HUES64 (cell line): ENCODE measurements around the gene KLHL11. TPM values are rescaled to one million over a fixed set of nuclear protein-coding genes. Genes with fewer than 3 reads are reported as not detected.
A peak's percentile ranks its signal among the peaks of the same experiment; 100 is the strongest.

ENCODE experiments used
- H3K27ac ChIP-seq: 2 replicates; pipeline ENCODE4 v1.7.0; 2013; ENCODE audit warnings: low read depth, low read length, inconsistent platforms
- H3K27me3 ChIP-seq: 2 replicates; pipeline ENCODE4 v1.6.1; 2013; ENCODE audit warnings: mild to moderate bottlenecking, low read length; ENCODE audit not compliant: insufficient read depth
- H3K36me3 ChIP-seq: 2 replicates; pipeline ENCODE4 v1.6.1; 2013; ENCODE audit warnings: mild to moderate bottlenecking, low read length; ENCODE audit not compliant: insufficient read depth
- H3K4me1 ChIP-seq: 2 replicates; pipeline ENCODE4 v1.6.1; 2013; ENCODE audit warnings: mild to moderate bottlenecking, low read length, moderate library complexity; ENCODE audit not compliant: insufficient read depth
- H3K4me3 ChIP-seq: 2 replicates; pipeline ENCODE4 v1.5.1; 2013; ENCODE audit warnings: mild to moderate bottlenecking, low read length, moderate library complexity
- H3K9ac ChIP-seq: 2 replicates; pipeline ENCODE4 v1.6.1; 2013; ENCODE audit warnings: mild to moderate bottlenecking, low read depth, low read length
- H3K9me3 ChIP-seq: 2 replicates; pipeline ENCODE4 v1.6.1; 2013; ENCODE audit warnings: low read depth, low read length; ENCODE audit not compliant: insufficient read depth
- WGBS: fragments of 150-250, 120-280 bp; methylation state at CpG from one replicate; pipeline ENCODE4 v1.1.7; 2013; ENCODE audit warnings: missing lambda C conversion rate; 5-methylcytosine and 5-hydroxymethylcytosine counted together
- polyA plus RNA-seq, 2 experiments: library from polyadenylated mRNA; stranded (reverse); fragments of 50-300 nt; gene quantifications; one replicate each; pipeline ENCODE4 v1.2.3, GENCODE V29; 2013

KLHL11 gene, protein sequence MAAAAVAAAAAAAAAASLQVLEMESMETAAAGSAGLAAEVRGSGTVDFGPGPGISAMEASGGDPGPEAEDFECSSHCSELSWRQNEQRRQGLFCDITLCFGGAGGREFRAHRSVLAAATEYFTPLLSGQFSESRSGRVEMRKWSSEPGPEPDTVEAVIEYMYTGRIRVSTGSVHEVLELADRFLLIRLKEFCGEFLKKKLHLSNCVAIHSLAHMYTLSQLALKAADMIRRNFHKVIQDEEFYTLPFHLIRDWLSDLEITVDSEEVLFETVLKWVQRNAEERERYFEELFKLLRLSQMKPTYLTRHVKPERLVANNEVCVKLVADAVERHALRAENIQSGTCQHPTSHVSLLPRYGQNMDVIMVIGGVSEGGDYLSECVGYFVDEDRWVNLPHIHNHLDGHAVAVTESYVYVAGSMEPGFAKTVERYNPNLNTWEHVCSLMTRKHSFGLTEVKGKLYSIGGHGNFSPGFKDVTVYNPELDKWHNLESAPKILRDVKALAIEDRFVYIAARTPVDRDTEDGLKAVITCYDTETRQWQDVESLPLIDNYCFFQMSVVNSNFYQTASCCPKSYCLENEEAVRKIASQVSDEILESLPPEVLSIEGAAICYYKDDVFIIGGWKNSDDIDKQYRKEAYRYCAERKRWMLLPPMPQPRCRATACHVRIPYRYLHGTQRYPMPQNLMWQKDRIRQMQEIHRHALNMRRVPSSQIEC
- 4.4 TPM for polyA plus RNA-seq (2013, experiment 1 of 2)
- polyA plus RNA-seq (2013, experiment 2 of 2) = 3.2 TPM

DNA sequence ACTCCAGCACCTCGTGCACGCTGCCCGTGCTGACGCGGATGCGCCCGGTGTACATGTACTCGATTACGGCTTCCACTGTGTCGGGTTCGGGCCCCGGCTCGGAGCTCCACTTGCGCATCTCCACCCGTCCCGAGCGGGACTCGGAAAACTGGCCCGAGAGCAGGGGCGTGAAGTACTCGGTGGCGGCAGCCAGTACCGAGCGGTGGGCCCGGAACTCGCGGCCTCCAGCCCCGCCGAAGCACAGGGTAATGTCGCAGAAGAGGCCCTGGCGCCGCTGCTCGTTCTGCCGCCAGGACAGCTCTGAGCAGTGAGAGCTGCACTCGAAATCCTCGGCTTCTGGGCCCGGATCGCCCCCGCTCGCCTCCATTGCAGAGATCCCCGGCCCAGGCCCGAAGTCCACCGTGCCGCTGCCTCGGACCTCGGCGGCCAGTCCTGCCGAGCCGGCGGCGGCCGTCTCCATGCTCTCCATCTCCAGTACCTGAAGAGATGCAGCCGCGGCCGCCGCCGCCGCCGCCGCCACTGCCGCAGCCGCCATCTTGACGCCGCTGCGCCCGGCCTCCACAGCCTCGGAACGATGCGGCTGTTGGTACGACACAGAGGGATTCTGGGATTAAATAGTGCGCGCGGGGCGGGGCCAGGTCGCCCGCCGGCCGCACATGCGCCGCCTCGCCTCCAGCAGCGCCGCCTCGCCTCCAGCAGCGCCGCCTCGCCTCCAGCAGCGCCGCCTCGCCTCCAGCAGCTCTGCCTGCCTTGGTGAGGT, at the start of gene KLHL11:
KLHL11 (minus strand) TSS at position 588 of the 760 bp plus-strand sequence; CDS start at position 535, 53 bp downstream.
- under 1% methylated on average over 90 of the region's 90 CpGs for WGBS

DNA sequence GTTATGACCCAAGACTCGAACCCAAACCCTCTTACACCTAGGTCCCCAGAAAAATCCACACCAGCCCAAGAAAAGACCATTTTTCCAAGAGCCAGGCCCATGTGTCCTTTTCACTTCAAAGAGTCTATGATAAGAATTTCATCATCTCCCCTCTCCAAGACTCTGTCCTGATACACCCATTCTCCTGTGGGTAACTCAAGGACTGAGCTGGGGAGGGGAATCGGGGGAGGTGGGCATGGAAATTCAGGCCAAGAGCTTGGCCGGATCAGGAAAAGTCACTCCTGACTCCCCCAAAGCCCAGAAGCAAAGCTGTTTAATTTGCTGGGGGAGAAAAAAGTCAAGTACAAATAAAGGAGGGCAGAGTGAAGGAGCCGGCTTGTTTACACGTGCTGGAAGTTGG, 49.8 kb upstream of the KLHL11 start:
- peaks cover 37% of the 10 kb centered on the region for H3K4me1 ChIP-seq
- no peak overlapping the region for H3K9ac ChIP-seq
- H3K9me3 ChIP-seq = no peaks in the 10 kb centered on the region
- H3K27me3 ChIP-seq = no peaks in the 10 kb centered on the region
- peaks cover 51% of the 10 kb centered on the region for H3K36me3 ChIP-seq
- WGBS = 94% methylated on average over 5 of the region's 5 CpGs
- H3K27ac ChIP-seq = 0 out of 2 replicates have a peak overlapping the region, but pooled peaks have one; percentile 18
- H3K4me3 ChIP-seq = peak overlapping the region; percentile 29; the same call in 1 of the 2 replicates

More for the DNA sequence above, at the start of gene KLHL11:
- Histone ChIP-seq H3K27me3 (no peaks in the 10 kb centered on the region), H3K9ac (peak within 1 kb of the TSS; percentile 94), H3K27ac (peak within 1 kb of the TSS; percentile 82), H3K36me3 (peaks cover 33% of the 10 kb centered on the region), H3K4me3 (peak within 1 kb of the TSS; percentile 92), H3K4me1 (peaks cover 31% of the 10 kb centered on the region), H3K9me3 (no peaks in the 10 kb centered on the region)

DNA sequence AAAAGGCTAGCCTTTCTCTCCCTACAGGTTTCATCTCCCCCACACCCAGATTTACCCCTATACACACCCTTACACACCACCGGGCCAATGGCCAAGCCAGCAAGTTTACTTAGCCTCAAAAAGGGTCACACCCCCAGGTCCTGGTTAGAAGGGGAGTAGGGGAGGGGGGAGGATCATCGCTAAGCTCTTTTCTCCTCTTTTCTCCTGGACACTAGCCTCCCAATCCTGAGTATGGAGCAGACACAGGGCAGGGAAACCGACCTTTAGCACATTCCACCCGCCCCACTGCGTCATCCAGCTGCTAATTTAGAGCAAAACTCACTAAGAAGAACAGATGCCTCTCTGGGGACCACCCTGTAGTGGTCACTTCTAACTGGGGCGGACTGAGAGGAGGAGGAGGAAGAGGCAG, 49.1 kb upstream of the KLHL11 start:
- Histone ChIP-seq H3K27me3 (no peaks in the 10 kb centered on the region), H3K4me3 (no peak overlapping the region), H3K36me3 (peaks cover 58% of the 10 kb centered on the region), H3K9me3 (no peaks in the 10 kb centered on the region), H3K27ac (no peak overlapping the region), H3K4me1 (peaks cover 32% of the 10 kb centered on the region), H3K9ac (no peak overlapping the region)
- 75% methylated on average over 4 of the region's 6 CpGs for WGBS

DNA sequence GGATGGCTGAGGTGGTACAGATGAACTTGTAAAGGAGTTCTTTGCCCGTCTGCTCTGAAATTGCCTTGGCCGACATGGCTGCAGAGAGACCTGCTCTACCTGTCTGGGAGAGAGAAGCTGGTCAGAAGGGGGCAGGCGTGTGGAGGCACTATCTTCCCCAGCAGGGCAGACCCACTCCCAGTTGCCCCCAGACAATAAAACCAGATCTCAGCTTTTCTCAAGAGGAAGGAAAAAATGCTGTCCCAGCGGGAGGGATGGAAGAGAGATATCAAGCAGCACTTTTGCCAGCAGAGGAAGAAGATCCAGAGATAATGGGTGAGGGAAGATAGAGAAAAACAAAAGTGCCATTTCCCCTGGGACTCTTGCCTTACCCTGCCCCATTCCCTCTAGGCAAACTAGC, 48.6 kb upstream of the KLHL11 start:
- no peaks in the 10 kb centered on the region for H3K27me3 ChIP-seq
- no peak overlapping the region for H3K27ac ChIP-seq
- WGBS = 80% methylated on average over 4 of the region's 4 CpGs
- H3K4me1 ChIP-seq = peaks cover 32% of the 10 kb centered on the region
- H3K4me3 ChIP-seq = no peak overlapping the region
- peaks cover 63% of the 10 kb centered on the region for H3K36me3 ChIP-seq
- H3K9me3 ChIP-seq = no peaks in the 10 kb centered on the region
- no peak overlapping the region for H3K9ac ChIP-seq

DNA sequence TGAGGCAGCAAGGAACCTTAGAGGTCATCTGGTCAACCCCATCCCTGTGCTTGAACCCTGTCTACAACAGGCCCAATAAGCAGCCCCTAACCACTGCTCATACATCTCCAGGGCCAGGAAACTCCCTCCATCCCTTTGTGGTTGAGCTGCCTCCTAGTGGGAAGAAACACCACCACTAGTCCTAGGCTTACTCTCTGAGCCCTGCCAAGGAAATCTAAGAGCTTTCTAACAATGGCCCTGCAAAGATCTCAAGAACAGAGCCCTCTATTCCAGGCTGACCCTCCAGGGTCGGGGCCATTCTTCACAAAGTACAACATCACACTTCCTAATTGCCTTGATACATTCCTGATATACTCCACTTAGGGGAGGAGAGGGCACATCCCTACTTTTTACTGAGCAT, 47.7 kb upstream of the KLHL11 start:
- peaks cover 32% of the 10 kb centered on the region for H3K4me1 ChIP-seq
- no peaks in the 10 kb centered on the region for H3K9me3 ChIP-seq
- H3K9ac ChIP-seq = no peak overlapping the region
- peaks cover 72% of the 10 kb centered on the region for H3K36me3 ChIP-seq
- WGBS = 97% methylated on average over 1 of the region's 1 CpG
- H3K27ac ChIP-seq = no peak overlapping the region
- no peak overlapping the region for H3K4me3 ChIP-seq
- no peaks in the 10 kb centered on the region for H3K27me3 ChIP-seq

DNA sequence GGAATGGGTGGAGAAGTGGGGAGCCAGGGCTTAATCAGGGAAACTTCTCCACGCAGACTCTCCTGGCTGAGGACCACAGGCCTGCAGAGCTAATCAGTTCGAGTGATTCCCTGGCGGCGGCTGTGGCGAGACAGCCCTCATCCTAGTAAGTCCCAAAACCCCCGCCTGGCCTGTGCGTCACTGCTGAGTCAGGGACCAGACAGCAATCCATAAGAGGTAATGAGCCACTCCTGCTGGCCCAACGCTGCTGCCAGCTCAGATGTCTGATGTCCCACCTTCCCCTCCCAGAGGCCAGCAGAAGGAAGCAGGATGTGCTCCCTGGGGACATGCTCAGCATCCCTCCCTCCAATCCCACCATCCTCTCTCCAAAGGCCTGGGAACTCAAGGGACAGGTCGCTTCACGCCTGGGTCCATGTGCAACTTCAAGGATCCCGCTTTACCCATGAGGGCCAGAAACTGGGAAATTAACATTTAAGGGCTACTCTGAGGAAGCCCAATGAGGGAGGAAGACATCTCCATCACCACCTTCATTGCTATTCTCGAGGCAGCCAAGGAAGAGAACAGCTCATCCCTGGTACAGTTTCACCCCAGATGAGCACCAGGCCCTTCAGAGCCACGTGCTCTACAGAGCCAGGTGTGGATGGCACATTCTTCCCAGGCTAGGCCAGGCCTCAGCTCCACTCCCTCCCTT, 45.6 kb upstream of the KLHL11 start:
- H3K9ac ChIP-seq = no peak overlapping the region
- H3K9me3 ChIP-seq = no peaks in the 10 kb centered on the region
- no peaks in the 10 kb centered on the region for H3K27me3 ChIP-seq
- 96% methylated on average over 13 of the region's 13 CpGs for WGBS
- H3K36me3 ChIP-seq = peaks cover 91% of the 10 kb centered on the region
- H3K4me1 ChIP-seq = peaks cover 16% of the 10 kb centered on the region
- no peak overlapping the region for H3K4me3 ChIP-seq
- no peak overlapping the region for H3K27ac ChIP-seq

DNA sequence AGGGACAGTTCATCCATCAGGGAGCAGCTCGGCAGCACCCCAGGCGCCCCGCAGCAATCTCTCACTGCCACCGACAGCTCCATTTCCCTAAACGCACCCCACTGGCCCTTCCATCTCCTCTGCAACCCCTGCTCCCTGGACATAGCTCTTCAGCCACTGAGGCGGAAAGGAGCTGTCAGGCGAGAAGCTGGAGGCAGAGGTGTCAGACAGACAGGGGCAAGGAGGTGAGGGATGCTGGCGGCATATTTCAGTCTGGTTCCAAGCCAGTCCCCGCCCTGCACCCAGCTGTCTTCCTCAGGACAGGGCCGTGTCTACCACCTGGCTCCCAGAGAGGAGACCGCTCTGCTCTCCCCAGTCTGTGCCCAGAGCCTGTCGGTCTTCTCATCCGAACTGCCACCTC, 43.9 kb upstream of the KLHL11 start:
- no peak overlapping the region for H3K27ac ChIP-seq
- H3K36me3 ChIP-seq = peaks cover 100% of the 10 kb centered on the region
- no peak overlapping the region for H3K4me3 ChIP-seq
- H3K9ac ChIP-seq = no peak overlapping the region
- no peaks in the 10 kb centered on the region for H3K27me3 ChIP-seq
- no peaks in the 10 kb centered on the region for H3K4me1 ChIP-seq
- no peaks in the 10 kb centered on the region for H3K9me3 ChIP-seq
- WGBS = 95% methylated on average over 13 of the region's 13 CpGs

DNA sequence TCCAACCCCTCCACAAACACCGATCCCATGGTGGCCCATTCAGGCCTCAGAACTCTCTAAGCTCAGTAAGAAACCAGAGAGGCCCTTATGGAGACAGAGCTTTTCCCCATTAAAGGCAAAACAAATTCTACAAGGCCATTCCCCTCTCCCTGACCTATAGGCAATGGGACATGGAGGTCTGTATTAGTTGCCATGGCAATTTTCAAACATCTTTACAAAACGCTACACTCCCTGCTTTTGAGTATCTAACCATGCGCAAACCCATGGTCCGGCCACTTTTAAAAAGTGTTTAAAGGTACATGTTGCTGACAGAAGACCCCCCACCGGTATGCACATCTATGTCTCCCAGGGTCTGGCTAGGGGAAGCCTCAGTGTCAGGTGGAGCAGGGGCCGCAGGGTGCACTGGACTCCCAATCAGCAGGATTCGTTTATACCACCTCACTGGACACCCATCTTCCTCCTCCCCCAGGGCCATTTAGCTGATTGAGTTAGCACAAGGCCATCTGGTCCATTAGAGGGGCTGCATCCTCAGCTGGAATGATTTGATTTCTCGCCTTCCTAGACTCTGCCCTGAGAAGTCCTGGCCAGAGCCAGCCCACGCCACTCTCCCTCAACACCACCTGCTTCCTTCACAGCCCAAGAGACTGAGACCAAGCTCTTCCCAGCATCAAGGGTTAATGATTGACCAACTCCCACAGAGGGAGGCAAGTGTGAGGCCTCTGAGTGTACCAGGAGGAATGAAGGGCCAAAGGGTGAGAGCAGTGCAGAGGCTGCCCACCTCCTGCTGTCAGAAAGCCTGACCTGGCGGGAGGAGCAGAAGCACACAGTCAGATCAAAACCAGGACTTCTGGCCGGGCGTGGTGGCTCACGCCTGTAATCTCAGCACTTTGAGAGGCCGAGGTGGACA, 42.7 kb upstream of the KLHL11 start:
- peaks cover 98% of the 10 kb centered on the region for H3K36me3 ChIP-seq
- no peak overlapping the region for H3K4me3 ChIP-seq
- no peaks in the 10 kb centered on the region for H3K27me3 ChIP-seq
- no peaks in the 10 kb centered on the region for H3K9me3 ChIP-seq
- no peaks in the 10 kb centered on the region for H3K4me1 ChIP-seq
- 94% methylated on average over 14 of the region's 14 CpGs for WGBS
- H3K9ac ChIP-seq = no peak overlapping the region
- no peak overlapping the region for H3K27ac ChIP-seq

DNA sequence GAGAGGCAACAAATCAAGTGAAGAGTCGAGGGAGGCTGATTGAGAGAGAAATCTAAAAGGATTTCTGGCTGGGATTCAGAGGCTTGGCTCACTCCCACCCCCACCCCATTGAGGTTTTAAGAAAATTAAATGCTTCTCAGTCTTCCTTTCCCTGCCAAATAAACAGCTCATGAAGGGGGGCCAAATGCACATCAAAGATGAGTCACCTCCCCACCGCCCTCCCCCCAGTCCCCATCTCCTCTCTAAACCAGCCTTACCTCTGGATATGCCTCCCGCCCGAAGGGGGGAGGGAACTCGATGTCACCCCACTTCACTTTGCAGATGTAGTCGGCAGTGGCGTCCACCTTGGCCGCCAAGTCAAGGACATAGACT, 41.9 kb upstream of the KLHL11 start:
- no peak overlapping the region for H3K27ac ChIP-seq
- H3K27me3 ChIP-seq = no peaks in the 10 kb centered on the region
- H3K36me3 ChIP-seq = peaks cover 98% of the 10 kb centered on the region
- no peaks in the 10 kb centered on the region for H3K9me3 ChIP-seq
- WGBS = 85% methylated on average over 8 of the region's 8 CpGs
- no peaks in the 10 kb centered on the region for H3K4me1 ChIP-seq
- no peak overlapping the region for H3K4me3 ChIP-seq
- H3K9ac ChIP-seq = no peak overlapping the region
